Smooth muscle cell (in vitro differentiated cells): ENCODE measurements around the gene TCF20. TPM values are rescaled to one million over a fixed set of nuclear protein-coding genes. Genes with fewer than 3 reads are reported as not detected.

Experiments used
- DNase-seq: peaks from one replicate; lab custom pipeline; 2025; ENCODE audit not compliant: unreplicated experiment; lab: John Stamatoyannopoulos, UW
- H2AFZ ChIP-seq: fragments of 200-600 bp; sonication (generic); 2 replicates; pipeline ENCODE4 v1.6.0; 2016; ENCODE audit warnings: antibody characterized with exemption, low read depth, mild to moderate bottlenecking
- H3F3A ChIP-seq: fragments of 200-600 bp; sonication (generic); 2 replicates; pipeline ENCODE4 v1.6.0; 2017; ENCODE audit warnings: antibody characterized with exemption, low read depth
- H3K27ac ChIP-seq: fragments of 200-600 bp; sonication (generic); 2 replicates; pipeline ENCODE4 v1.5.1; 2016; ENCODE audit warnings: low read depth, mild to moderate bottlenecking
- H3K27me3 ChIP-seq: fragments of 200-600 bp; sonication (generic); 2 replicates; pipeline ENCODE4 v1.6.1; 2016; ENCODE audit warnings: low read depth, mild to moderate bottlenecking
- H3K36me3 ChIP-seq: fragments of 200-600 bp; sonication (generic); 2 replicates; pipeline ENCODE4 v1.5.1; 2016; ENCODE audit warnings: low read depth
- H3K4me1 ChIP-seq: fragments of 200-600 bp; sonication (generic); 2 replicates; pipeline ENCODE4 v1.5.1; 2016; ENCODE audit warnings: low read depth
- H3K4me2 ChIP-seq: fragments of 200-600 bp; sonication (generic); 2 replicates; pipeline ENCODE4 v1.6.0; 2016; ENCODE audit warnings: mild to moderate bottlenecking
- H3K4me3 ChIP-seq: fragments of 200-600 bp; sonication (generic); 2 replicates; pipeline ENCODE4 v1.5.1; 2016; ENCODE audit warnings: mild to moderate bottlenecking
- H3K79me2 ChIP-seq: fragments of 200-600 bp; sonication (generic); 2 replicates; pipeline ENCODE4 v1.6.0; 2016; ENCODE audit warnings: low read depth, mild to moderate bottlenecking
- H3K9ac ChIP-seq: fragments of 200-600 bp; sonication (generic); 2 replicates; pipeline ENCODE4 v1.6.0; 2016; ENCODE audit warnings: low read depth
- H3K9me3 ChIP-seq: fragments of 200-600 bp; sonication (generic); replicated peaks from 2 replicates; pipeline ENCODE4 v1.5.1; 2016; ENCODE audit warnings: low read depth
- H4K20me1 ChIP-seq: fragments of 200-600 bp; sonication (generic); 2 replicates; pipeline ENCODE4 v1.6.0; 2016; ENCODE audit warnings: low read depth
- CTCF ChIP-seq: fragments of 200-600 bp; sonication (generic); IDR thresholded peaks from 2 replicates; pipeline ENCODE4 v1.5.1; 2017; ENCODE audit warnings: borderline replicate concordance, mild to moderate bottlenecking, antibody characterized with exemption; ENCODE audit not compliant: insufficient read depth, poor library complexity, severe bottlenecking
- WGBS: methylation state at CpG from one replicate; pipeline ENCODE4 v1.1.7; 2016; ENCODE audit warnings: low lambda C conversion rate; 5-methylcytosine and 5-hydroxymethylcytosine counted together
- polyA plus RNA-seq: library from polyadenylated mRNA; unstranded; fragments of >200 nt; fragmentation: Nextera tagmentation; extraction: Ambion mirVana; gene quantifications from 2 replicates; pipeline ENCODE4 v1.2.1, GENCODE V29; 2016
- total RNA-seq: library from RNA; depleted of rRNA; stranded (reverse); fragments of >200 nt; gene quantifications from 2 replicates; pipeline ENCODE4 v1.2.3, GENCODE V29; 2014

TCF20 gene
- total and polyA plus RNA-seq, 2 experiments from 2014 or later = 3.7 to 23.3 TPM

DNA sequence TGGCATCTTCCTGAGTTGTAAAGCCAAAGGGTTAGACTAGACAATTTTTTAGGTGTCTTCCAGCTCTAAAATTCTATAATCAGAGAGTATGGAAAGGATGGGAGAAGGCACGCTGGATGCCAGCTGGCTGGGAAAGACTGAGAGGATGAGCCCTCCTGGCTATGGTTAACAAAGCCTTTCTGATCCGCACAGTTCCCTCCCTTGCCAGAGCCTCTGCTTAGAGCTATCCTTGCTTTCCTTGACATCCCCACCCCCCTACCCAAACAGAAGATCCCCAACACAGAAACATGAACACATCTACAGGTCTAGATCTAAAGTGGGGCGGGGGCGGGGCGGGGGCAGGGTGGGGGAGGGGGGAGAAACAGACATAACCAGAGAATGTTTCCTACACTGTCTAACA lies 6.5 kb downstream of the TCF20 start:
- Histone ChIP-seq H3F3A (no peaks in the 10 kb centered on the region), H4K20me1 (peaks cover 99% of the 10 kb centered on the region), H3K9me3 (no peaks in the 10 kb centered on the region), H3K9ac (no peak overlapping the region), H3K27ac (no peak overlapping the region), H2AFZ (no peak overlapping the region), H3K27me3 (no peaks in the 10 kb centered on the region), H3K4me3 (no peak overlapping the region), H3K4me1 (peaks cover 21% of the 10 kb centered on the region), H3K79me2 (peaks cover 99% of the 10 kb centered on the region), H3K36me3 (no peaks in the 10 kb centered on the region), H3K4me2 (no peak overlapping the region)
- TF ChIP-seq CTCF = no peak
- 72% methylated on average over 5 of the region's 5 CpGs for WGBS
- DNase-seq = no peak

DNA sequence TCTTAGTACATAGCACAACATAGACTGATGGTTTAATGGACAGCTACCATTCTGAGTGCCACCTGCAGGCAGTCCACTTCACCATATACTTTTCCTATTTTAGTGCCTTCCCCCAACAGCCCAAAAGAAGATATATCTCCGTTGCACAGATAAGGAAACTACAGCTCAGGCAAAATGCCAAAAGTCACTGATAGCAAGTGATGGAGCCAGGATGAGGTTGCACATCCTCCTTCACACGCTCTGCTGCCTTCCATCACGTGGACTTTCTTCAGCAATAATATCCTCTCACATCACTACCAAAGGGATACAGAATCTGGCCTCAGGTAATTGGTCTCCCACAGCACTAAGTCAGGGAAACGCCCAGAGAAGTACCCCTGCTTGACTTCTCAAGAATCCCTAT lies 7.5 kb downstream of the TCF20 start:
- Histone ChIP-seq H3K27ac (no peak overlapping the region), H3K4me2 (no peak overlapping the region), H3K36me3 (no peaks in the 10 kb centered on the region), H3K79me2 (peaks cover 93% of the 10 kb centered on the region), H3K27me3 (no peaks in the 10 kb centered on the region), H3K4me3 (no peak overlapping the region), H3K9ac (no peak overlapping the region), H3F3A (no peaks in the 10 kb centered on the region), H4K20me1 (peaks cover 99% of the 10 kb centered on the region), H2AFZ (no peak overlapping the region), H3K4me1 (peaks cover 15% of the 10 kb centered on the region), H3K9me3 (no peaks in the 10 kb centered on the region)
- TF ChIP-seq CTCF = no peak
- 86% methylated on average over 4 of the region's 4 CpGs for WGBS
- no peak for DNase-seq

- Histone ChIP-seq H3K36me3 (no peaks in the 10 kb centered on the region), H2AFZ (no peak overlapping the region), H3K27me3 (no peaks in the 10 kb centered on the region), H4K20me1 (peaks cover 99% of the 10 kb centered on the region), H3K9ac (no peak overlapping the region), H3K4me1 (peaks cover 15% of the 10 kb centered on the region), H3K79me2 (peaks cover 92% of the 10 kb centered on the region), H3F3A (peaks cover 3% of the 10 kb centered on the region), H3K27ac (no peak overlapping the region), H3K4me3 (no peak overlapping the region), H3K9me3 (no peaks in the 10 kb centered on the region), H3K4me2 (no peak overlapping the region)
- 90% methylated on average over 1 of the region's 1 CpG for WGBS
- TF ChIP-seq CTCF = no peak
- DNase-seq = no peak
Observed at GRCh38 chr22:42261296-42261695, 9.2 kb downstream of the TCF20 start.

GRCh38 chr22:42258126-42258525 lies 12.3 kb downstream of the TCF20 start:
- H3K79me2 ChIP-seq = peaks cover 89% of the 10 kb centered on the region
- H3K4me1 ChIP-seq = peaks cover 5% of the 10 kb centered on the region

More at GRCh38 chr22:42258126-42258525, 12.3 kb downstream of the TCF20 start:
- H3K9me3 ChIP-seq = no peaks in the 10 kb centered on the region
- no peak overlapping the region for H3K27ac ChIP-seq
- no peak for TF ChIP-seq CTCF
- H3K4me2 ChIP-seq = no peak overlapping the region
- no peak overlapping the region for H3K9ac ChIP-seq
- H4K20me1 ChIP-seq = peaks cover 100% of the 10 kb centered on the region
- H3K4me3 ChIP-seq = no peak overlapping the region
- peaks cover 3% of the 10 kb centered on the region for H3F3A ChIP-seq
- H3K36me3 ChIP-seq = no peaks in the 10 kb centered on the region
- H2AFZ ChIP-seq = no peak overlapping the region
- DNase-seq = no peak
- H3K27me3 ChIP-seq = no peaks in the 10 kb centered on the region
- 70% methylated on average over 5 of the region's 5 CpGs for WGBS
